ENCODE measurements around the gene CERKL. TPM values are rescaled to one million over a fixed set of nuclear protein-coding genes. Genes with fewer than 3 reads are reported as not detected.

CERKL gene
- polyA plus RNA-seq, 1 donor: 9.2 TPM

DNA sequence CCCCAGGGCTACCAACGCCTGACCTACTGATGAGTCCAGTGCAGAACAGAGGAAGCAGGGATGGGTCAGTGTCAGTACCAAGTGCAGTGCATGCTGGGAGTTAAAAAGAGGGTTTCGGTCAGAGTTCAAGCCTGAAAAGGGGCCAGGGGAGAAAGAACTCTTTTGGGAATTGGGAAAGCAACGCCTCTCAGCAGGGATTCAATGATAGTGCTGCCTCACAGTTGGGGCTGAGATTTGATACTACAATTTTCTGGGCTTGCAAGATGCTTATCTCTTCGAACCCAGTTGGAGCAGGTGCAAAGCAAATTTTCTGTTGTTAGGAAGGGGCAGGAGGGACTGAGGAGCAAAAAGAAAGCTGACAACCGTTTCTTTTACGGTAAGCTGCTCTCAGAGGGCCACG lies 82.6 kb downstream of the CERKL start:
- DNase-seq: no peak

DNA sequence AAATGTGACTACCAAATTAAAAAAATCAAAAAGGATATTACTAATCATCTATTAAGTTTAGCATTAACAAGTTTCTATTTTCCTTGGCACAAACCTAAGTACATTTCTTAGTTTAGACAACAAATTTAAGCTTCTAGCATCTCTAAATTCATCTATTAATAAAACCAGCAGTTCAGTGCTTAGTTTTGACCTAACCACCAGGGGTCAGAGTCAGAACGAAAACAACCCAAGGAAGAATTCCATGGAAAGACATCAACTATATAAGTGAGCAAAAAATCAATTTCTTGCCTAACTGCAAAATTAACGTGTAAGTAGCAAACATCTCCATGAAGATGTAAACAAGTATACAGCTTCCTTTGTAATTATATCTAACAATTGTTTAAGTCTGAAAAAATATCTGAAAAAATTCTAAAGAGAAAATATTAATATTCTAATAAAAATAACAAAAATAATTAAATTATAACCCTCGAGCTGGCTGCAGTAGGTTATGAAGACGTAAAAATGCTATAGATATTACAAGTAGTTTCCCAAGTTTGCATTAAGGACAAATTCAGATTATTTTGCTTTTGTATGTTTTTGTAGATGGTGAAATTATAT lies 83.7 kb downstream of the CERKL start:
- DNase-seq: peak; percentile 3

DNA sequence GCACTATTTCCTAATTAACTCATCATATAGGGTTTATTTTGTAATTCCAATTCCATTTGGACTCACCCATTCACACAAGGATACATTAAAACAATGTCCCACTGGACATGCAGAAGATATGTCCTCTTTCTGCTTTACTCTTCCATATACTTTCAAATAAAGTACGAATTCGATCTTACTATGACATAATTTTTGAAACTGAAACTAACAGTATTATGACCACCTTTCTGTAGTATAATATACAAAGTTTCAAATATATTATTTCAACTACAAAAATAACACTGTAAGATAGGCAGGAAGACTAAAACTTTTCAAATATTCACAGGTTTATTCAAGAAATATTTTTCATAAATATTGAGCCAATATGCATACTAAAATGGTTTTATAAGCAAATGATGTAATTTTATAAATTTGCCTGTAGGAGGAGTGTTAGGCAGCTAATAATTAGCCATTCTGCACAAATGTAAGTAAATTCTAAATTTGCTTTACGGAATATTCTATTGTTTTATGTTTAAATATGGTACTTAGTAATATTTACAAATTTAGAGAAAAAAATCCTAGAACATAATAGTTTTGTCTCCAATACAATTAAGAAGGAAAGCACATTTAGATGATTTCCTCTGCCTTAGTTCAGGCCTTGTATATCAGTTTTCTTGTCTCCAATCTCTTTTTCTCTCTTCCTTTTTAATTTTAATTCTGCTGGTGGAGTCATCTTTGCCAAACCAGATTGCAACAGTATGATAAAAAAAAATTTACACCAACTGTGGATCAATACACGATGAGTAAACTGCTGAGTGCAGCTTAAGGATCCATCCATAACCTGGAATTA lies 85.9 kb downstream of the CERKL start:
- DNase-seq: no peak

DNA sequence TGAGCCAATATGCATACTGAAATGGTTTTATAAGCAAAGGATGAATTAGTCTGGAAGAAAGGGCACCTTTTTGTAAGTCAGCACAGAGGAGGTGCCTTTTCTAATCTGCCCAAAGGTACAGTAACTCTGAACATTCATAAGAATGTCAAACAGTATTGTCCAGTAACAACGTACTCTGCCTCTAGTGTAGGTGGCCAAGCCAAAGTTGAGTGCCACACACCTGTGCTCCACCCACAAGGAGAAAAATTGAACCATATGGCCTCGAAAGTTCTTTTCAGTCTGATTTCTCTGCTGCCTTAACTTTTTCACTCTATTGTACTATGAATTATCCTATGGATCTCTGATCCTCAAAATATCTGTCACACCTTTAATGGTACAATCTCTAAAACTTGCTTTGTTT lies 86.8 kb downstream of the CERKL start:
- no peak for DNase-seq

DNA sequence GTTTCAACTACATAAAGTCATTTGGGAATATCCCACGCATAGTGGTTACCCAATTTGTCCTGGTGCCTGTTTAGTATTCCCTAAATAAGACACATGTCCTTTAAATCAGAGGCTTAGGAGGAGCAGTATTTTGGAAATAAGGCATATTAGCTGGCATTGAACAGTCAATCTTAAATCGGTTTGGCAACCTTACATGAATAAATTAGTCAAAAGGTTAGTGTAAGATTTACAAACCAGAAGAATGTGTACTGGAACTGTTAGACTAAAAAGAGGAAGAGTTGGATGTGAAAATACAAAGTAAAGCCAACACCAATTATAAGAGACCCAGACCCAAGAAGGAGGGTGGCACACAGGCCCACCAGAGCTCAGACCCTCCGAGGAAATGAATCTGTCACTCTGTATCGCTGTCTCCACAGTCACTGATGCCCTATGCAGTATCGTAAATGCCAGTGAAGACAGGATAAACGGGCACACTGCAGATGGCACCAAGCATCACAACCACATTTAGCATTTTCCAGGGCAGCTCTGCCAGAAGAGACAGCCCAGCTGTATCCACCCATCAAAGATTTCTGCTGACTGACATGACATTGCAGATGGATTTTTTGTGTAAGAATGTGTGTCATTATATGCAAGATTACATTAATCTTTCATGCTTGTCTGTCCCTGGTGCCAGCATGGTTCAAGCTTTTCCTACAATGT lies 90.4 kb downstream of the CERKL start:
- DNase-seq: peak; percentile 3

DNA sequence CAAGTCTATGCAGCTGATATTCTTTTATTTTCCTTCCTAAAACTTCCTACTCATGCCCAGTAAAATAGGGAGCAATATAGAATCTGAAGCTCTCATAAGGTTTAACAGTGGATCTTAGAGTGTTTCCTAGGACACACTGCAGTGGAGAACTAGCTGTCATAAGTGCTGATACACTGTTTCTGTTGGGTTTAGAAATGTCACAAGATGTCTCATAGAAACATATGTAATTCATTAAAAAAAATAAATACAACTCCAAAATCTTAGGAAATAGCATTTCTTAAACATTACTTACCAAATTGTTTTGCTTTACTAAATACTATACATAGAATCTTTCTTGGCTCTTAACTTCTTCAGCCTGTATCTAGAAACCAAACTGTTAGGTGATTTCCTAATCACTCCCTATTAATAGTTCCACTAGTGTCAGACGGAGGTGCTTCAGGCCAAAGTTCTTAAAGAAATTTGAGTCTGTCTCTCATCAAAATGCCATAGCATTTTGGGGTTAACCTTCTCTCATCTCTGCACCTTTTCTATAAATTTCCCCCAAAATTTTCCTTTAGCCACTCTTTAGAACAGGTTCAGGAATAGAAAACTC lies 93.7 kb downstream of the CERKL start:
- no peak for DNase-seq

DNA sequence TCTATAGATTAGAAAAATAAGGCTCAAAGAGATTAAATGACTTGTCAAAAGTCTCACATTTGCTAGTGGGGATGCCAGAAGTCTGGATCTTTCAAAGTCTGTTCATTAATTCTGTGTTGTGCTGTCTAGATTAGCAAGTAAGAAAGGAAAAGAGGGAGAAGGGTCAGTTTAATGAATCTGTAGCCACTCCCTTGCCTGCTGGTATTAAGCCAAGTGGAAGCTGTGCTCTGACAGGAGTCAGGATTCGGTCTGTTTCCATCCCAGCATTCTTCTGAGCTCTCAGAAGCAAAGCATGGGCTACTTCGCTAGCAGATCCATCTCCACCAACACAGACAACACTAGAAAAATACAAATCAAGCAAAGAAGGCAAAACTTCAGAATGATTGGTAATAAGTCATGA lies 98.5 kb downstream of the CERKL start:
- DNase-seq: no peak

DNA sequence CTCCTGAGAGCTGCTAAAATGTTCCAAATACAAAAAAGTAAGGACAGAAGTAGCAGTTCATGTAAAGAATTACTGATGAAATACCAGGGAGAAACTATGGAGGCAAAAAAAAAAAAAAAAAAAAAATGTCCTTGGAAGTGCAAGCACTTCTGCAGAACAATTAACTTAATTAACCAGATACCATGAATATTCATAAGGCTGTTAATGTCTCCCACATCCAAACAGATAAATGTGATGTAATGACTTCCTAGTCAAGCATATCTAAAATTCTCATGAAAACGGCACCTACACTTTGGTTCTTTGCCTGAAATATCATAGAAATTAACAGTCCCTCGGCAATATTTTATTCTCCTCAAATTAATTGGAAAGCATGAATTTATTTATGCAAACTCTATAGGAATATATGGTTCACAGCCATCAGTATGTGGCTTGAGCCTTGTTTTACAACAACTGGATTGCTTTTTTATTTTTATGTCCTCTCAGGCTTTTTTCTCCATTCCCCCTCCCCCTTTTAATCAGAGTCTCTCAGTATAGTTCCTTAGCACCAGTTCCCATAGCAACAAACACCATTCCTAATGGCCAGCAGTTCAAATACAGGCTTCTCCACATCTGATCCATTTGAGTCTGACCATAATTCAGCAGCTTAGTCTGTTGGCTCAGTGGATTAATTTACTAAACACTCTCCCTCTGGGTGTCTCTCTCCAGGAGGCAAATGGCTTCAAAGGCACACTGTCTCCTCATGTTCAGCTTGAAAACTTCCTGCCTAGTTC lies 102.7 kb downstream of the CERKL start:
- DNase-seq: no peak

DNA sequence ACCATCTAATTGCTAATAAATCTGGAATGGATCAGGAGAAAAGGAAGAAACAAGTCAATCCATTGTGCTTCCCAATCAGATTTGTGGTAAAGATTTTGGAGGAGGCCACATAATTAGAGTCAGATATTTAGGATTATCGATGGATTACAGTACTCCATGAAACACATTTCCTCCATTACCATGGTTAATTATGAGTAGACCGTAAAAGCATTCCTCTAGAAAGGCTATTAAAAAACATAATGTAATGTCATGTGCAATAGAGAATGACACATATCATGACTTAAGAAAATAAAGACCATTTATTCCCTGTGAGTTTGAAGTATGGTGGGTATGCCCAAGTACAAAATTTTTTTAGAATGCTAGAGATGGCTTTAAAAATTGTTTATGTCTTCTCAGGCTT lies 103.7 kb downstream of the CERKL start:
- no peak for DNase-seq

DNA sequence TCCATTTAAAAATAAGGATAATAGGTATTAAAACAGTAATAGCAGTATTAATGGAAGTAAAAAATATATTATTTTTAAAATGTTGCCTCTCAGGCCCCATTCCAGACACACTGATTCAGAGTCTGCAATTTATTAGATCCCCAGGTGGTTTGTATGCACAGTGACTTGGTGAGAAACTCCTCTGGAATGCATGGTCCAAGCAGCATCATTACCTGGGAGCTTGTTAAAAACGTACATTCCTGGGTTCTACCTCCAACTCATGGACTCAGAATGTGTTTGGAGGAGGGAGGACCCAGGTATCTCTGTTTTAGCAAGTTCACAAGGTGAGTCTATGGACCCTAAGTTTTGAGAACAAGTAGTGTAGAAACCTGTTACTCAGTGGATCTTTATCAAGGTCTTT lies 104.1 kb downstream of the CERKL start:
- DNase-seq: no peak

DNA sequence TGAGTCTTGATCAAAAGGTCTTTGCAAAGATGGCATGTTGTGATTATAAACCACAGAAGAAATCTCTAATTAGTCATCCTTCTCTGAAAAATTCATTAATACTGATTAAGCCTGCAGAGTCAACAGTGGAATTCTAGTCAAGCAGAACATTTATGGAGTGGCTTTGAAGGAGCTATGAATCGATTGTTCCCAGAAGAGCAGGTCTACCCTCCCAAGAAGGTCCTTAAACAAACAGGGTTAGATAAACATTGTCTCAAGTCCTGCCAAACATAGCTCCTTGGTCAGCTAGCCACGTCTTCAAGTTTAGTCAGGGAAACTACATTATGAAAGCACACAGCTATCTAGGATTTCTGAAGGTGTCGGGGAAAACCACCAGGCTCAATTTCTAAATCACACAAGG lies 110.8 kb downstream of the CERKL start:
- DNase-seq: no peak

DNA sequence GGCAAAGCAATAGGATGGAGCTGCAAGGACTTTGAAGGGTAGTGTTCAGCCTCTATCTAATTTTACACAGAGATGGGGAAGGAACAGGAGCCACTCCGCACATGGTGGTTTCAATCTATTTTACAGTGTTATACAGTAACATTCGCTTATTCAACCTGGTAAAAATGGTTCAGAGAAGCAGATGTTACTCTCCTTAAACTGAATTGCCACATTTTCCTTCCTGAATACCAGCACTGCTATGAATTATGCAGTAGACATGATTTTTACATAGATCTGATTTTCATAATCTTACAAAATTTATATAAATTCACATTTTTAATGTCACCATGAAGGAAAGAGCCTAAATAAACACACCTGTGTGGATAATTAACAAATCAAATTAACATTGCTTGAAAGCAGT lies 114.7 kb downstream of the CERKL start:
- no peak for DNase-seq

DNA sequence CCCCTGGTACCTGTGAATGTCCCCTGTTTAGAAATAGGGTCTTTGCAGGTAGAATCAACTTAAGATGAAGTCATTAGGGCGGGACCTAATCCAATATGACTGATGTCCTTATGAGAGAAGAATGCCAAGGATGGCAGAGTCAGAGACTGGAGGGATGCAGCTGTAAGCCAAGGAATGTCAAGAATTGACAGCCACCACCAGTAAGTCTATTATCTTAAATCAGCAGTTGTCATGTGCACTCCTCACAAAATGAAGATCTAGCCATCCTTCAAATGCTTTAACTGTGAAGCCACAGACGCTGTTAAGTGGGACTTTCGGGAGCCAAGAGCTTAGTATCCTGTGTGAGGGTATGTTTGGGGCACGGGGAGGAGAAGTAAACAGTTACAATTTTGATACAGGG lies 116.5 kb downstream of the CERKL start:
- DNase-seq: no peak

DNA sequence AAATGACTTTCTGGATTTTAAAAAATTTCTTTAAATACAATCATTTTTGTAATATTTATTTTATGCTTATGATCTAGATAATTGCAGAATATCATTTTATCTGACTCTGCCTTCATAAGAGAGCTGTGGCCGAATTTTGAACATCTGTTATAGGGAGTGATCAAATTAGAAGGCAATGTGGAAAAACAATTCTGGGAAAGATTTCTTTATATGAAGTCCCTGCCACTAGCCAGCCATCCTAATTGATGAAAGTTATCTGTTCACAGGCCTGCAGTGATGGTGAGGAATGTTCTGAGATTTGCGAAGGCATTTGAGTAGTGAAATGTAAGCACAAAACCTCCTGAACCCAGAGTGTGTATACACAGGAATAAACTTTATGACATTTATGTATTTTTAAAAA lies 120.2 kb downstream of the CERKL start:
- DNase-seq: no peak

DNA sequence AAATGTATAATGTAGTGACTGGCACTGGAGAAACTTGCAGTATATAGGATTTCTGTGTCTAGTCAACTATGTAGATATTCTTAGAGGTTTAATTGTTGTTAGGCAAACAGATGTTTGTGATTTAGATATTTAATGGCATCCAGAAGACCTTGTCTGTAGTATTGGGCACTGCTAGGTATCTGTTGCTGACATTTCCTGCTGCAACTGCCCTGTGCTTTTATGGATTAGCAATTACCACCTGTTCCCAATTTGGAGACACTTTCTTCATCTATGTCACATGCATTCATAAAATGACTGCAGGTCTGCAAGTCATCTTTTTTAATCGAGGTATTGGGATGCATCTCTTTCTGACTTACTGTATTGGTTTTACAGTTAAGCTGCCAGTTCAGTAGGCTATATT lies 128.5 kb downstream of the CERKL start:
- DNase-seq: no peak

DNA sequence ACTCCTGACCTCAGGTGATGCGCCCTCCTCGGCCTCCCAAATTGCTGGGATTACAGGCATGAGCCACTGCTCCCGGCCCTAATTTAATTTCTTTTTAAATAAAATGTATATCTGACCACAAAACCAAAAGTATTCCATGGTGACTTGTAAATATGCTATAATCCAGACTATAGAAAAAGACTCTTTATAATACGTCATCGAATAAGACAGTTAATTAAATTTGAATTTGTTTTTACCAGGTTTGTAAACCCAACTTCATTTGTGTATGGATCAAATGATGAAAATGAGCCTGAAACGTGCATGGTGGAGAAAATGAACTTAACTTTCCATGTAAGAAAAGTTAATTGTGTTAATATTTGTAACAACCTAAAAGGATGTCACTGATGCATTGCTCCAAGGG lies 129.8 kb downstream of the CERKL start:
- DNase-seq: no peak

DNA sequence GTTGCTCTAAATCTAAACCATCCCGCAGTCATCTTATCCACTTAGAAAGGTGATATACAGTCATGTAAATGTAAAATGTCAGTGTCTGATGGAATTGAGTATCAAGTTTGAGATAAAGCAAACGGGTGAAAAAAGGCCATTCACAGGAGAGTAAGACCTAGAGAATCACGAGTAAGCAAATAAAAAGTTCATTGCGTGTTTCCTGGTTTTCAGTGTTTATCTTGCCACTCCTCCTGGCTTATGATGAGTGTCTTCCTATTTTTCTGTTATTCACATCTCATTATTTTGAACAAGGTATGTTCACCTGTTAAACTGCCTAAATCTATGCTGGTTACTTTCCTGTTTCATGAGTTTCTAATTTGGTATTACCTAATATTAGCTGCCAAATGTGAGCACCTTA lies 130.9 kb downstream of the CERKL start:
- no peak for DNase-seq

DNA sequence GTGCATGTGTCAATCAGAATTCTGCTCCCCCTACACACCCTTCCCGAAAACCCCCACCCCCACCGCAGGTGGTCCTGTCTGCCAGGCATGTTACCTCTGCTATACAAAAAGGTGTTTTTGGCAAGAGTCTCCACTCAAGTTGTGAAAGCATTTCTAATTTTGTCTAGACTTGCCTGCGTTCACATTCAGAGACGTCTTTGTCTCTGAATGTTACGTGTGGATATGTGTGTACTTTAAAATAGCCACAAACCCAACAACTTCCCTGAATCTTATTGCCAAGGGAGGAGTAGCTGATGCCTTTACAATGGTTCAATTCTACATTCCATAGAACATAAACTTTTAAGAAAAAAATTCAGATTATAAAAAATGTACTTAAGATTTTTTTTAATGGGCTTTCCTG lies 133.1 kb downstream of the CERKL start:
- DNase-seq: no peak

DNA sequence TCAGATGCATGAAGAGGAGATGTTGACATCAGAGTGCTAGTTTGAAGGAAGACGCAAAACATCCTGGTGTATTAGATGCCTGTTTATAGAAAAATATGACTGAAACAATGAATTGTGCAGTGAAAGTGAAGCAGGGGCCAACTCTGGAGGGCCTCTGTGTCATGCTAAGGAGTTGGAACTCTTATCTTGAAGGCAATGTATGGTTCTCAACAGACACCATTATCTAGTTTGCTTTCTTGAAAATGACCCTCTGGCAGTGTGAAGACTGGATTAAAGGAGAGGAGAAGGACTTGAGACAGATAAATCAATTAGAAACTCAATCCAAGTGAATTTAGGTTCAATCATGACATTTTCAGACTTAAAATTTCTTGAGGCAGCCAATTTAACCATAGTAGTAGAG lies 136.7 kb downstream of the CERKL start:
- no peak for DNase-seq

DNA sequence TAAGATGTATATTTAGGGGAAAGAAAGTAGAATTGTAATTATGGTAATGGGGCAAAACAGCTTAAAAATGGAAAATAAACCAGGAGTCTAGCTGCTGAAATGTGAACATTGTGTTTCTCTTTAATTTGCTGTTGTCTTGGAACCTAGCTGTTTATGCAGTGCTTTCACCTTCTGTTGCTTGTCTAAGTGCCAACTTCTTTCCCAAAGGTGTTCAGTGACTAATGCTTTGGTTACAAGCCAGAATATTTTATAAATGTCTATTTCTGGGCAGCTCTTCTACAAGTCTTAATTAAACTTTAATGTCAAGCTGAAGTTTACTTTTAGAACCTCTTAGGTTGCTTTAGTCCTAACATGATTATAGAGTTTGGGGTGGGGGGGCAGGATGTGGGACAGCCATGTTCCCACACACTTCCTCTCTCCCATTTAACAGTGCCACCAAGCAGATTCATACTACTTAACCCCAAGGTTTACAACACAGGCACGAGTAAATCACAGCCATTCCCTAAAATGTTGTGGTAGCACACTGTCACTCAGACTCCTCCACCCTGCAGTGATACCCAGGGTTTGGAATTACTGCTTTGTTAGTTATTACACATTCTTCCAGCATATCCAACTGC lies 139.1 kb downstream of the CERKL start:
- DNase-seq: peak; percentile 4

DNA sequence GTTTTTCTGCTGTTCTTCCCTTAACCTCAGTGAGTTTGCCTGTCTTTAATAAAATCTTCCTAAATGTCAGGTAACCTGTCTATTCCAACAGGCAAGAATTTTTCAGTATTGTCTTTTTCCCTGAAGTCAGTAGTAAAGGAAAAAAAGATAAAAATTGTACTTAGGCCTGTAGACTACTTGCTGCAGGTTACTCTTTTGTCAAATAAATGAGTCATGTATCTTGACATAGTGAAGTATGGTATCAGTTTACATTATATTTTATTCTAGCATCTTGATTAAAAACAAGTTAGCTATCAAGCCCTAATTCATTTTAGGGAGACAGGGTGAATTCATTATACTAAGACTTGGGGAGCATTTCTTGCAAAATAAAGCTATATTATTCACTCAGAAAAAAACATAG lies 139.9 kb downstream of the CERKL start:
- DNase-seq: no peak

DNA sequence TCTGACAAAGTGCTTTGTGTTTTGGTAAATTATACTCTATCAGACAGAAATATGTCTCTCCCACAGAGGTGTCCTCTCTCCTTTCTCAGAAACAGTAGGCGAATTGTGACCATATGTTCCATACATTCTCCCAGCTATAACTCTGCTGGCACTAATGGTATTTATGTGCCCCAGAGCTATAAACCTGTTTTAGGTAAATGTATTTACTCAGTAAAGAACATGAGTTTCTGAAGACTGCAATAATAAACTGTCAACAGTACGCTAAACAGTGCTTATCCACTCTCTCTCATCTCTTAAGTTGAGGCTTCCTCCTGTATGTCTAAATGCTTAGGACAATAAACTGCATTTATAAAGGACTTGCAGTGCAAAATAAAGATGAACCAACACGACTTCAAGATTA lies 141.2 kb downstream of the CERKL start:
- DNase-seq: no peak
